NCI-H526 treated with DMSO at 0.1 percent for 48 hours (cell line): ENCODE results near the gene NTMT1.
"Not testable (repeated sequence)": the region's sequence is repeated elsewhere in the genome, so short reads cannot be mapped to it uniquely, and the experiment has no call there.

Source experiments
- DNase-seq: peaks from one replicate; lab custom pipeline; 2025; lab: John Stamatoyannopoulos, UW

Gene NTMT1, protein sequence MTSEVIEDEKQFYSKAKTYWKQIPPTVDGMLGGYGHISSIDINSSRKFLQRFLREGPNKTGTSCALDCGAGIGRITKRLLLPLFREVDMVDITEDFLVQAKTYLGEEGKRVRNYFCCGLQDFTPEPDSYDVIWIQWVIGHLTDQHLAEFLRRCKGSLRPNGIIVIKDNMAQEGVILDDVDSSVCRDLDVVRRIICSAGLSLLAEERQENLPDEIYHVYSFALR

DNA sequence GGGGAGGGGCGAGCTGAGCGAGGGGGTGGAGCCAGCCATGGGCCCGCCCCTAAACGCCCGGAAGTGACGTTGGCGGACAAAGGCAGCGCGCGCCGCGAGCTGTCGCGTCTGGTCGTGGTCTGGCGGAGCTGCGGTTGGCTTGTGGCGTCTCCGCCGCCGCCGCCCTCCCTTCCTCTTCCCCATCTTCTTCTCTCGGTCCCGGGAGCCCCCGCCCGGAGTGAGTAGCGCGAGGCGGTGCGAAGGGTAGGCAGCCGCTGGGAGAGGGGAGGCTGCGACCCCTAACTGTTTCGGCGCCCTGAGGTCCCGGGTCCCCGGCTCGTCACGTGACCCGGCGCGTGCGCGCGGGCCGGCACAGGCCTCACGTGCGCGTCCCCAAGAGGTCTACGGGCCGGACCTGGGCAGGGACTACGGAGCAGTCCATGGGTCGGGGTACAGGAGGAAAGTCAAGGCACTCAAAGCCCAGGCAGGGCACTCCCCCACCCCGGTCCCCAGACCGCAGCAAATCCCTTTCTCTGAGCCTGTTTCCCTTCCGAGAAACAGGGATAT, at the start of gene NTMT1:
NTMT1 (plus strand) TSS at position 85 of the 546 bp plus-strand sequence. CDS start 6,541 bp downstream, outside the sequence.
- DNase-seq: peak; percentile 23

DNA sequence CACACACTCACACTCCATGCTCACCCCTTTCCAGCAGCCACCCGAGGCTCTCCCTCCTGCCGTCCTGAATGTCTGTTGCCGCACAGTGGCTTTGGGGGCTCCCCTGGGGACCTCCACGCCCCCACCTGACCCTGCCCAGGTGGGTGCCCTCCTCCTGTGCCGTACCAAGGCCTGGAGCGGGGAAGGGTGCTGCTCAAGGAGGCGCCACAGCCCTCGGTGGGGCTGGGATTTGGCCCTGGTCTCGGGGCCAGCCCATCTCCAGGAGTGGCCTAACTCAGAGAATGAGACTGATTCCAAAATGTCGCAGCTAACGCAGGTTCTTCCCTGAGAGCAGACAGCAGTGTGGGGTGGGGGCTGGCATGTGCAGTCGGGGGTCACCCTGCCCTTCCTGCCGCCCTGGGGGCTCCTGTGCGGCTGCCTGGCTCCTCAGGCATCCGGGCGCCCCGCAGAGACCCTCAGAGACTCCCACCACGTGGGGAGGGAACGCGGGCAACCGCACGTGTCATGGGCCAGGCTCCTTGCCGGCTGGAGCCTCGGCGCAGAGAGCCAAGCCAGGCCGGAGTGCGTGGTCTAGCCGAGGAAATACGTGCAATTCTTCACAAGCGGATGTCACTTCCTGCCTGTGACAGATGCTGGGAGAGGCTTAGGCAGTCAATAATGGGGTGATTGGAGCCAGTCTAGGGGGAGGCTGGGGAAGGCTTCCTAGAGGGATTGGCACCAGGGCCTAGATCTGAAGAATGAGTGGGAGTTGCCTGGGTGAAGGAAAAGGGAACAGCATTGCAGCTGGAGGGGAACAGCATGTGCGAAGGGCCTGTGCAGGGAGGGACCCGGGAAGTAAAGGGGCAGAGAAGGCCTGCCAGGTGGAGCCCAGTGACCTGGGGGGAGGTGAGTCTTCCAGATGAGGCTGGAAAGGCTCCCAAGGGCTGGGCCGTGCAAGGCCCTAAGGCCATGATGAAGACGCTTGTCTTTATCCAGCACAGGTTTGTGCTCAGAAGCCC, 49.1 kb upstream of the NTMT1 start:
- DNase-seq: no peak

DNA sequence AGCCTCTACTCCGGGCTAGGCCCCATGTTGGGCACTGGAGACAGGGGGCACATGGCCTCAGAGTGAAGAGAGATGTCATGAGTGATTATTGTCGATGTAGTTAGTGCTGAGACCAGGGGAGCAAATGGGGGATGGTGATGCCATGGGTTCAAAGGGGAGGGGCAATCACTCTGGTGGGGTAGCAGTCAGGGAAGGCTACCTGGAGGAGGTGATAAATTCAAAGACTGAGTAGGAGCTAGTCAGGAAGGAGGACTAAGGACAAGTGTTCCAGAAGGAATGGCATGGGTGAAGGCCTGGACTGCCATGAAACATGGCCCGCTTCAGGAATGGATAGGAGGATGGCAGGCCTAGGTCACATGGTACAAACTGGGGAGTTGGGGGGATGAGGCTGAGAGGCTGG, 46.7 kb upstream of the NTMT1 start:
- no peak for DNase-seq

DNA sequence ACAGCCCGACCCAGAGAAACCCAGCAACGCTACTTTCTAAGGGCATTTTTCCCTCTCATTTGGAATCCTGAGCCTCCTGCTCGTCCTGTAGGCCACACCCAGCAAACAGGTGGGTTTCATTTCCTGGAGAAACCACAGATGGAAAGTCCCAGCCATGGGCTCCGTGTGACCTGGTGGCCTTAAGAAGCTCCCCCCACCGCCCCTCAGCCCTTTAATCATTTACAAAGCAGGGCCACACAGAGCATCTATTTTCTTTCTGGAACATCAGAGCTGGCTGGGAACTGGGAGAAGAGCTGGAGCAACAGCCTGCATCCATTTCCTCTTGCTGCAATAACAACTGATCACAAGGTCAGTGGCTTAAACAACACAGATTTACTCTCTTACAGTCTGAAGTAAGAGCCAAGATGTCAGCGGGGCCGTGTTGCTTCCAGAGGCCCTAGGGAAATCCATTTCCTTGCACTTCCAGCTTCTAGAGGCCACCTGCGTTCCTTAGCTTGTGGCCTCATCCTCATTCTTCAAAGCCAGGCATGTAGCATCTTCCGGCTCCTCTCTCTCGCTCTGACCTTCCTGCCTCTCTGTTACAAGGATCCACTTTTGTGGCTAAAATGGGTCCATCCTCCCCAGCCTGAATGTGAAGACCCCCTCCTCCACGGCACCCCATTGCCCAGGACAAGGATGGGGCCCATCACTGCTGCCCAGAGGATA, 45.6 kb upstream of the NTMT1 start:
- DNase-seq: no peak

DNA sequence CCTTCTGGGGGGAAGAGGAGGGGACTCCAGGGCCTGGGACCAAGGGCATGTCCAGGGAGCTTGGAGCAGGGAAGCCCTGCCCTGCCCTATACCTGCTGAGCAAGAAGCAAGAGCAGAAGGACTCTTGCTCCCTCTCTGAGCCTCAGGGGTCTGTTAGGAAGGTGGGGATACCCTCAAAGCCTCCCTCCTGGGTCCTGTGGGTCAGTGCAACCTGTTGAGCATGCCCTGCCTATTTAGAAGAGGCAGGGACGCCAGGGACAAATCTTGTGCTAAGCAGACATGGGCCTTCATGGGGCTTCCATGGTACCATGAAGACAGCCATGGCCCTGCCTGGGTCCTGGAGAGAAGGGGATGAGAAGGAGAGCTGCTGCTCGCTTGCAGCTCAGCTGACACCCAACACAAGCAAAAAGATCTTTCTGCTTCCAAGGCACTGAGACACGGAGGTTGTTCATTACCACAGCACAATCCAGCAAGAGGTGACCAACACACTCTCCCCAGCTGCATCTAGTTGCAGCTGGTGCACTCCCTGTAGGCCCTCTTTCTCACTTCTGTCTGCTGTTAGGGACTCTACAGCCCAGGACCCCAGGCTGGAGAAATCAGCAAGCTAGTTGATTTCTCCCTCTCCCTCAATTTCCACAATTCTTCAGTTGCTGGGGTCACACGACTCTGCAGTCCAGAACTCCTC, 44.3 kb upstream of the NTMT1 start:
- DNase-seq: no peak

DNA sequence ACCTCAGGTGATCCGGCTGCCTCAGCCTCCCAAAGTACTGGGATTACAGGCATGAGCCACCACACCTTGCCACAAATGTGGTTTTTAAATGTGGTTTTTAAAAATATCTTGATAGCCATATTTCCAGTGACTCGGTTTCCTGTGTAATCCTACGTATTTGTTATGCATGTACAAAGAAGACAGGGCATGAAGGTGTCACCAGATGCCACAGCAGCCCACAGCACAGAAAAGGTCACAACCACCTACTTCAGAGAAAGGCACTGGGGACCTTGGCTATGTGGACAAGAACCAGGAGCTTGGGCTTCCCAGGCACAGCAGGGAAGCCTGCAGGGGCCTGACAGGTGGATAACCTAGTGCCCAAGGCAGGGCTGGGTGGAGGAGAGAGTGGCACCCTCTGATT, 43.1 kb upstream of the NTMT1 start:
- no peak for DNase-seq

DNA sequence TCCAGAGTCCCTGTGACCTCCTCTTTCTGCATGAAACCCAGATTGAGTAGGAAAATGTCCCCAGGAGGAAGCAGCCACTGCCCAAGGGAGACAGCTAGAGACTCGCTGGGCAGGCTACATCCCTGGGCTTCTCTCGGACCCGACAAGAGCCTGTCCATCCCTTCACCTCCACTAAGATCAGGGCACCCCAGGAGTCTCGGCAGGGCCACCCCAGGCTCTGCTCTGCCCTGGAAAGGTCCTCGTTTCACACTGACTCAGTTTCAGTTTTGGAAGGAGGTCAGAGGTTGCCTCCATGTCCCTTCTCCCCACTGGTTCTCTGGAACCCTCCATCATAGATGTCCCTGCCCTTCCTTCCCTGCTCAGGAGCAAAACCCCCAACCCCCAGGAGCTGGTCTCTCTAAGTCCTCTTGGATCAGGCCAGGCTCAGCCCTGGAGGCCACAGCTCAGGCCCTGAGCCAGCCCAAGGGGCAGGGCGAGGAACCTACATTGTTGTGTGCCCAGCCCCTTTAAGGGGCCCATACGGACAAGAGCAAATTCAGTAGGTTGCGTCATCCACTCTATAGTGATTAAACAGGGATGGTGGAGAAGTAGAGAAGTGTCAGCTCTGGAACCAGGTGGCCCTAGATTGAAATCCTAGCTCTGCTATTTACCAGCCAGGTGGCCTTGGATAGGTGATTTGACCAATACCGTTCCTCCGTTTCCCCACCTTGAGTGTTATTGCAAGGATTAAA, 42.5 kb upstream of the NTMT1 start:
- no peak for DNase-seq

DNA sequence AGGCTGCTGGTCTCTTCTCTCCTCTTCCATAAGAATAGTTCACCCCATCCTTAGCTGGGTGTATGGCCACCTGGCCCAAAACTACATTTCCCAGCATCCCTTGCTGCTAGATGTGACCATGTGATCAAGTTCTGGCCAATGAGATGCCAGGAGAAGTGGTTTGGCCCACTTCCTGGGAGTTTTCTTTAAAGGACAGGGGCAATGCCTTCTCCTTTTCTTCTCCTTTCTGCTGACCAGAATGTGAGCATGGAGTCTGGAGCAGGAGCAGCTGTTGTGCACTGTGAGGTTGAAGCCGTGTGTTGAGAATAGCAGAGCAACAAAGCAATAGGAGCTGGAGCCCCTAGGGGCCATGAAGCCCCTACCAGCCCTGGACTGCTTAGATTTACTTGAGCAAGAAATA, 41.8 kb upstream of the NTMT1 start:
- peak; percentile 9 for DNase-seq

DNA sequence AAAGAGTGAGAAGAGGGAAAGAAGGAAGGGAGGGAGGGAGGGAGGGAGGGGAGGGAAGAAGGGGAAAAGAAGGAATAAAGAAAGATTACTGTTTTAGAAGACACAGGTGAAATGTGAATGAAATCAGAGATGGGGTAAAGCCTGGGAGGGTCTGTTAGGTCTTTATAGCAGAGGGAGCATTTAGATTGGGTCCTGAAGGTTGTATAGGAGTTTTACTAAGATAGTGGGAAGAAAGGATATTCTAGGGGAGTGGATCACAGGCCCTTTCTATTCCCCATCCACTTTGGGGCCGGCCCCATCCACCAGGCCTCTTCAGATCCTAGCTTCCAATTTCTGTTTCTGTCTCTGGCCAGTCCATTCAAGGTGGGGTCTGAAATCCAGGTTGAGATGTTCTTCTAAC, 40.6 kb upstream of the NTMT1 start:
- no peak for DNase-seq

DNA sequence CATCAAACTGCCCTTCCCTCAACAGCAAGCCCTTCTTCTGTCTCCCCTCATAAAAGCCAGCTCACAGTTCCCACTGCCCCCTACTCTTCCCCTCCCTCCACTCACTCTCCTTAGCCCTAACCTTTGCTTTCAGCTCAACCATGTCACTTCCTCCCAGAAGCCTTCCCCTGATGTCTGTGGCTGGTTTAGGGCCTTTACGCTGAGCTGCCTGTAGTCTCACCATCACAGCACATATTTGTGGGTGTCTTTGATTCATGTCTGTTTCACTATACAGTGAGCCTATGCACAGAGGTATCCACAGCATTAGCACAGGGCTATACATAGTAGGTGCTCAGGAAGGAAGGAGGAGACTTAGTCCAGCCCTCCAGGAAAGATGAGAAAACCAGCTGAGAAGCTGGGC, 39.7 kb upstream of the NTMT1 start:
- DNase-seq: no peak

DNA sequence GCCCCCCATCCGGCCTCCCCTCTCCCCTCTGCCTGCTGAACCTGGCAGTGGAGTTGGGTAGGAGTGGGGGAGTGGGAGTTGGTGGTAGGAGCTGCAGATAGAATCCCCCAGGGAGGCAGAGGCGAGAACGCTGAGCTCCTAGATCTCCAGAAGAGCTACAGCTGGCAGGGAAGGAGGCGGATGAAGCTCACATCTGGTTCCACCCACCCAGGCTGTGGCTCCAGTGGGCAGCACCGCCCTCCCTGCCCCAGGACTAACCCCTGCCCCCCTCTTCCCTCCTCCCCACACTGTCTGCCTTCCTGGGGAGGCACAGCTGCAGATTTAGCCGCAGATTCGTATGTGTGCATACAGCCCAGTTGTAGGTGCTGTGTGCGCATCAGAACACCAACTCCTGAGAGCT, 39.3 kb upstream of the NTMT1 start:
- no peak for DNase-seq

DNA sequence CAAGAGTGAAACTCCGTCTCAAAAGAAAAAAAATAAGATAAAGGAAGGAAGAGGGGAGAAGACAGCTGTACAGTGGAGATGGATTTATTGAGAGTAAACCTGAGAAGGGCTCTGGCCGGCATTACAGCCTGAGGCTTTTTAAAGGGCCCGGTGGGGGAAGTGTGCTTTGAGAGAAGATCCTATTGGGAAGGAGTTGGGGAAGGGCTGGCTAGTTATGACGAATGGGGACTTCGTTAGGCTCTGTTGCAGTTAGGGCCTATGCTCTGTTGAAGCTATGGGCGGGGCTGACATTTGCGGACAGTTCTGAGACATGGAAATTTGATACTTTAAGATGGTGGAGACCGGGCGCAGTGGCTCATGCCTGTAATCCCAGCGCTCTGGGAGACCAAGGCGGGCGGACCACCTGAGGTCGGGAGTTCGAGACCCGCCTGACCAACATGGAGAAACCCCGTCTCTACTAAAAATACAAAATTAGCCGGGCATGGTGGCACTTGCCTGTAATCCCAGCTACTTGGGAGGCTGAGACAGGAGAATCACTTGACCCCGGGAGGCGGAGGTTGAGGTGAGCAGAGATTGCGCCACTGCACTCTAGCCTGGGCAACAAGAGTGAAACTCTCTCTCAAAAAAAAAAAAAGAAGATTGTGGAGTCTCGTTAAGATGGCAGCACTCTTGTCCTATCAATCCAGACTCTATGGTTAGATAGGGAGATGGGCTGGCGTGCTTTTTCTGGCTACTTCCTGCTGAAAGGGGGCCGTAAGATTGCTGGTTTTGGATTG, 38.3 kb upstream of the NTMT1 start:
- DNase-seq: no peak

DNA sequence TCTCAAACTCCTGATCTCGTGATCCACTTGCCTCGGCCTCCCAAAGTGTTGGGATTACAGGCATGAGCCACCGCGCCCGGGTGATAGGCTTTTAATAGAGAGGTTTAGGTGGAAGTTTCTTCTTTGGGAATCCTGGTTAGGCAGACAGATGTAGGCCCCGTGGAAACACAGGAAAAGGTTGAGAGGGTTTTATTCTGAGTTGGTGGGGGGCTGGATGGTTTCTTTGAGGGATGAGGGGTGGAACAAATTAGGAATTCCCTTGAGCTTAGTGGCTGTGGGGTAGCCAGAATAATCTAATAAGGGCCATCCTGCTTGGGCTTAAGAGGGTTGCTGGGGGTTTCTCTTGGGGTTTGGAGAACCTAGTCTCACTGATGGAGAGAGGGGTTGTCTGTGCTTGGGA, 35.5 kb upstream of the NTMT1 start:
- no peak for DNase-seq

DNA sequence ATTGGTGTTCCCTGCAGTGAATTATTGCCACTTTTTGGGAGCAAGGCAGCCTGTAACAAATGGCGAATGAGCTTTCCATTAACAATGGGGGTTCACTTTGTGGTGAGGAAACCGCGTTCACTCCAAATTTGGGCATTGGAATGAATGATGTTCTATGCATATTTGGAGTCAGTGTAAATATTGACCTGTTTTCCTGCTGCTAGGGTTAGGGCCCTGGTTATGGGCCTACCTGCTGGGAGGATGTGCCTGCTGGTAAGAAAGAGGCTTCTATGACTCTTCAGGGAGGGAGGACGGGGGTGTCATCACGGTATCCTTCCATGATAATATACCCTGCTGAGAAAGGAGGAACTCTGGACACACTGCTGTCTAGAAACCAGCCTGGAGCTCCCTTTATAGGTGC, 34.0 kb upstream of the NTMT1 start:
- DNase-seq: no peak

DNA sequence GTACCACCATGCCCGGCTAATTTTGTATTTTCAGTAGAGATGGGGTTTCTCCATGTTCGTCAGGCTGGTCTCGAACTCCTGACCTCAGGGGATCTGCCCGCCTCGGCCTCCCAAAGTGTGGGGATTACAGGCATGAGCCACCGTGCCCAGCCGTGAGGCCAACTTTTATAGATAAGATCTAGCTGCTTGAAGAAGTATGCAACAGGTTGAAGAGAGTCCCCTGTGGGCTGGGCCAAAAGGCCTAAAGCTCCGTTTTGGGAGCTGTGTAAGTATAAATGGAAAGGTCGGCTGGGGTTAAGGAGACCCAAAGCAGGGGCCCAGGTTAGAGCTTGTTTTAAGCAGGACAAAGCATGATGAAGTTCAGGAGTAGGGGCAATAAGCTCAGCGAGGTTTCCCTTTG, 33.2 kb upstream of the NTMT1 start:
- not testable (repeated sequence) for DNase-seq

DNA sequence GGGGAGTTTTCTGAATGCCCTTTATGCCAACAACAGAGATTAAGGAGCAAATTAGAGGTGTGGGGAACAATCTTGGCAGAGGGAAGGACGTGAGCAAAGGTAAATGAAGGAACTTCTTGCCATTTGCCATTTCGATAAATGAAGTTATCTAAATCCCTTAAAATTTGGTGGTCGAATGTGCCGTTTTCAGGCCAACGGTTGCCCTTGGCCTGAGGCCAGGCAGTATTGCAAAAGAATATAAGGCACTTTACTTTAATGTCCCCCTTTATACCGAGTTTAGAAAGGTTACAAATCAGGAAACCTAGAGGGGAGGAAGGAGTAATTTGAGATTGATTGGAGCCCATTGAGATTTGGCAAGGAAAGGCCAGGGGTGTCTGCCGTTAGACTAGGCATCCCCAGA, 31.3 kb upstream of the NTMT1 start:
- DNase-seq: no peak

DNA sequence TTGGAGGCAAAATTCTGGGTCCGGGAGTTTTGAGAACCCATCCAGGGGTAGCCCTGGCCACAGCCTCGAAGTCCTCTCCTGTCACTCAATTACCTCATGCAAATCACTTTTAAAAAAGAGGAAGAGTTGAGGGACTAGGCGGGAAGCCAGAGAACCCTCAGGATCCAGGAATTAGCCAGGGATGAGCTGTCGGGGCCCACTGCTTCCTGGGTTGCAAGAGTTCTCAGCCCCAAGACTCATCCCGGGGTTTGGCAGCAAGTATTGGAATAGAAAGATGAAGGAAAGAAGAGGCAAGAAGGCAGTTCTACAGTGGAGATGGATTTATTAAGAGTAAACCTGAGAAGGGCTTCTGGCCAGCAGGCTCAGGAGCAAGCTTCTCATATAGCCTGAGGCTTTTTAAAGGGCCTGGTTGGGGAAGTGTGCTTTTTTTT, 30.6 kb upstream of the NTMT1 start:
- no peak for DNase-seq

DNA sequence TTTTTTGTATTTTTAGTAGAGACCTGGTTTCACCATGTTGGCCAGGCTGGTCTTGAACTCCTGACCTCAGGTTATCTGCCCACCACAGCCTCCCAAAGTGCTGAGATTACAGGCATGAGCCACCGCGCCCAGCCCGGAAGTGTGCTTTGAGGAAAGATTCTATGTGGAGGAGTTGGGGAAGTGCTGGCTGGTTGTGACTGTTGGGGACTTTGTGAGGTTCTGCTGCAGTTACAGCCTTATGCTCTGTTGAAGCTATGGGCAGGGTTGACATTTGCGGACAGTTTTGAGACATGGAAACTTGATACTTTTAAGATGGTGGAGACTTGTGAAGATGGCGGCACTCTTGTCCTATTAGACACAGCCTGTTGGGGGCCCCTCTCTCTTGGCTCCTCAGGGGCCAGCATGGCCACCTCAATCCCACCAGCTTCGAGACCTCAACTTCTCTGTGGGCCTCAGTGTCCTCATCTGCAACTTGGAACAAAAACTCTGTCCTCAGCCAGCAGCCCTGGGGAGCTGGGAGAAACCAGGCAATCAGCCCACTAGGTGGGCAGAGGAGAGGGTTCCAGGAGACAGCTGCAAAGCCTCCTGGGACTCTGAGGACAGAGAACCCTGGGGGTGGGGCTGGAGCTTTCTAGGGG, 29.9 kb upstream of the NTMT1 start:
- no peak for DNase-seq

DNA sequence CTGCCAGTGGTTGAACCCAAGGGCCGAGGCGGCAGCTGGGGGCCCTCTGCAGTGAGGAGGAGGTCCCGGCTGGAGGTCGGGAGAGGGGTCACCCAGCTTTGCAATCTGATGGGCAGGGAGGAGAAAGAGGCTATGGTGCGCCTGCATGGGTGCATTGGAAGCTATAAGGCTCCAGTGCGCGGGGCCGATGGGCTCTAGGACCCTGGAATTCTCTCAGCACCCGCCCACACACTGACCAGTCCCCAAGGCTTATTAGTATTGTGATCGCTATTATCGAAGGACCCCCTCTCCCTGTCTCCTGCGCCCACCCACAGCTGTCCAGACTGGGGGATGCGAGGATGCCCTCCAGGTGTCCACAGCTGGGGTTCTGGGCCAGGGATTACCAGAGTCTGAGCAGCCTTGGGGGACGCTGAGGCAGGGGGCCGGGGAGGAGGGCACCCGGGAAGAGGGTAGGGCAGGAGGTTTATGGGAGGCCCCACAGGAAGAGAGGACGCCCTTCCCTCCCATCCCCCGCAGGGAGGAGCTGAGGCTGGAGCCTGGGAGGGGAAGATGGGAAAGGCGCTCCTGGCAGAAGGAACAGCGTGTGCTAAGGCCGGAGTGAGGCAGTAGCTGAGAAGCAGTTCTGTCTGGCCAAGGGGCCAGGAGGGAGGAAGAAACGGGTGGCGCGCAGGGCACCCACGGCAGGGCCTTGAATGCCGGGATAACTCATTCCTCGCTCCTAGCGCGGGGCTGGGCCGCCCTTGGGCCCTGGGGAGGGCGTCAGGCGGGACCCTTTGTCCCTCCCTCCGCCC, 29.2 kb upstream of the NTMT1 start:
- DNase-seq: no peak
